GM21381 (cell line): ENCODE measurements around the gene POLG.
"Not testable (repeated sequence)": the region's sequence is repeated elsewhere in the genome, so short reads cannot be mapped to it uniquely, and the experiment has no call there.

Source experiments
- ATAC-seq: cut with Tn5 transposase; IDR thresholded peaks from one replicate; pipeline ENCODE4 v1.9.1; 2021; ENCODE audit warnings: mild to moderate bottlenecking, moderate library complexity; ENCODE audit not compliant: unreplicated experiment

The POLG gene

GRCh38 chr15:89291934-89292438 is 42.6 kb downstream of the POLG start:
- ATAC-seq, result no peak

DNA sequence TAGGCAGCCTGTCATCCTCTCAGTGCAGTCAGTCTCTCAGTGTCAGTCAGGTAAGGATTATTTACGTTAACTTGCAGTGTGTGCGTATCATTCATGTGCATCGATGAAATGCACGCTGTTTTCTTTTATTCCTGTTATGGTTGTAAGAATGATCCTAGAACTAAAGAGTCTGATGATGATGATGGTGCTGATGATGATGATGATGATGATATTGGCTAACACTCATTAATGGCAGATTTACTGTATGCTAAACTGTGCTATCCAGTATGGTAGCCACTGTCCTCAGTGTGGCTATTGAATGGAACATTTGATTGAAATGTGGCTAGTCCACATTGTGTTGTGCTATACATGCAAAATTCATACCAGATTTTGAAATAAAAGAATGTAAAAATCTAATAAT is 51.4 kb downstream of the POLG start:
- ATAC-seq, result no peak

GRCh38 chr15:89282631-89283030 is 52.0 kb downstream of the POLG start:
- no peak for ATAC-seq

DNA sequence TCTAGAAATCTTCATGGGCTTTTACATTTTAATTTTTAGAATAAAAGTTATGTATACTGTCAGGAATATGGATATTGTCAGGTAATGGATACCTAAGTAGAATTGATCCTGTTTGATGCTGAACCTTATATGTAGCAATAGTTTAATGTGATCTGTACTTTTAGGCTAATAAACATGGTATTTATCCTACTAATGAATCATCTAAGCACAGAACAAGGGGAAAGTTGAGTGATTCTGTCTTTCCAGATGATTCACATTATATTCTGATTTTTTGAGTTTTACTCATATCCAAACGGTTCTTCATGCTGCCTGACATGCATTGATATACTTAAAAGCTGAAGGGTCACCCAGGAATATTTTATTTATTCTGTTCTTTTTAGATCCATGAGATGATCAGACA is 56.3 kb downstream of the POLG start:
- ATAC-seq, result no peak

- not testable (repeated sequence) for ATAC-seq
Observed at GRCh38 chr15:89277281-89277680, 57.3 kb downstream of the POLG start.
